ENCODE data around the gene RGR.

The RGR gene

DNA sequence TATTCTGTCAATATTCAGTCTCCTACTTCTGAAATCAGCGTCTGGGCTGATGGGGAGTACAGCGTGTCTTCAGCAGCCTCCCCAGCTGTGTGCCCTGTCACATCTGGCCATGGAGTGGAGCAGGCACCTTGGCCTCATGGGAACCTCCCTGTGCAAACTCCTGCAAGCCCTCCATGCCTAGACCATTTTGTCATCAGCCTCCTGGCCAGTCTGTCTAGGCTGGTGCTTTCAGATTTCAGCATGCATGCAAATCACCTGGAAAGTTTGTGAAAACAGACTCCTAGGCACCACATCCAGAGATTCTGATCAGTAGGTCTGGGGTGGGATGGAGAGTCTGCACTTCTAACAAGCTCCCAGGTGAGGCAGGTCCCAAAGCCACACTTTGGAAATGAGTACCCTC is 57.4 kb downstream of the RGR start:
- no peak for DNase-seq

GRCh38 chr10:84306751-84307384 is 62.0 kb downstream of the RGR start:
- DNase-seq: no peak

- DNase-seq: no peak
Measured at GRCh38 chr10:84308021-84308420, 63.2 kb downstream of the RGR start.

DNA sequence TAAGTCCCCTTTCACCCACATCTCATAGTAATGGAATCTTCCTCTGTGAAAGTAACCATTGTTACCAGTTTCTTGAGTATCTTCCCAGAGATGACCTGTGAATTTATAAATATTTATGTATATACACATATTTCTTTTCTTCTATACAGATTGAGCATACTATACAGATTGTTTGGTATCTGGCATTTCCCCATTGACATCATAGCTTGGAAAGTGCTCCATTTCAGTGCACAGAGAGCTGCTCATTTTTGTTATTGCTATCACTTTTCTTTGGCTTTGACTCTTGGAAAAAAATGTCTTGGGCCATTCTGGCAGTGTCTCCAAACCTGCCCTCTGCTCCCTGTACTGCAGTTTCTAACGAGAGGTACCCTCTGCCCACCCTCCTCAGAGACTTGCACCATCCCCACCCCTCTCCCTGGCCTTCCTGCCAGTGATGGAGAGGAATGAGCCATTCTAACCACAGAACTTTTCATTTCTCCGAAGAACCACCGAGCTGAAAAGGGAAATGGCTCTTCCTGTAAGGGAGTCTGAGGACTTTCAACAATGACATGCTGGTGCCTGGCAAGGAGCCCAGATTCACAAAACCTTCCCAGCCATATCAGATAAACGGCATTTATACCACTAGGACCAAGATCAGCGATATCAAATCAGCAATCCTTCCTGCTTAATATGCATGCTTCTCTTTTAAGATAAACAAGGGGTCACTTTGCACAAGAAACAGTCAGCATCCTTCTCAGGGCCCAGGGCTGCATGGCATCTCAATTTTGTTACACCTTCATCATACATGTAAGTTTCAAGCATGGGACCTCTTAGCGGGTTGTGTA is 63.8 kb downstream of the RGR start:
- no peak for DNase-seq
